ENCODE measurements around the gene CFAP43. TPM values are rescaled to one million over a fixed set of nuclear protein-coding genes. Genes with fewer than 3 reads are reported as not detected.
"Not testable (repeated sequence)": the region's sequence is repeated elsewhere in the genome, so short reads cannot be mapped to it uniquely, and the experiment has no call there.

CFAP43 gene
- total RNA-seq, 4 donors from 2014 or later: not detected

DNA sequence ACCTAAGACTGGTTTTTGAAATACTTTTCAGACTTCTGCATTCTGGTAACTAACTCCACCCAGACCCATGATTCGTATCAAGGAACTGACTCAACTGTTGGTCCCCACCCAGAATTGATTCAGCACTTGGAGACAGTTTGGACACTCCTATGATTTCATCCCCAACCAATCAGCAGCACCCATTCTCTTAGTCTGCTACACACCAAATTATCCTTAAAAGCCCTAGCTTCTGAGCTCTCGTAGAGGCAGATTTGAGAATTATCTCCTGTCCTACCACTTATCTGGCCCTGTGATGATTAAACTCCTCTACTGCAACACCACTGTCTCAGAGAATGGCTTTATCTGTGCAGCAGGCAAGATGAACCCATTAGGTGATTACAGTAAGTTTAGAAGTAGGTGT, 14.8 kb upstream of the CFAP43 start:
- DNase-seq (no peak), ATAC-seq (no peak)
- Histone ChIP-seq H3K4me3 (no peak overlapping the region), H3K27ac (no peak overlapping the region), H3K9me3 (no peaks in the 10 kb centered on the region), H3K27me3 (peaks cover 0 to 6% (median 0%) of the 10 kb centered on the region in 3 donors), H3K36me3 (no peaks in the 10 kb centered on the region), H3K4me1 (no peaks in the 10 kb centered on the region)
- no peak for TF ChIP-seq POLR2A (IDR thresholded peaks at IDR 0.05)
- no peak for TF ChIP-seq CTCF (IDR thresholded peaks at IDR 0.05 in 4 of 5, conservative IDR thresholded peaks at IDR 0.05 in 1 of 5)
- intact Hi-C loops (cut with DNase I; ENCODE audit: low total_unique reads): no loop called here
- in situ Hi-C loops (cut with MboI; ENCODE audit: low sequenced_read_pairs in 4 of 4): no loop called here

- no peak for TF ChIP-seq POLR2A (IDR thresholded peaks at IDR 0.05)
- TF ChIP-seq CTCF (IDR thresholded peaks at IDR 0.05 in 4 of 5, conservative IDR thresholded peaks at IDR 0.05 in 1 of 5): no peak
- Histone ChIP-seq H3K4me3 (no peak overlapping the region), H3K9me3 (no peaks in the 10 kb centered on the region), H3K36me3 (no peaks in the 10 kb centered on the region), H3K27ac (no peak overlapping the region), H3K4me1 (no peaks in the 10 kb centered on the region), H3K27me3 (peaks cover 0 to 6% (median 0%) of the 10 kb centered on the region in 3 donors)
- in situ Hi-C loops (cut with MboI; ENCODE audit: low sequenced_read_pairs in 4 of 4) (no loop called here), intact Hi-C loops (cut with DNase I; ENCODE audit: low total_unique reads) (no loop called here)
- ATAC-seq (no peak), DNase-seq (no peak)
Measured at GRCh38 chr10:104245066-104245632, 13.0 kb upstream of the CFAP43 start.

DNA sequence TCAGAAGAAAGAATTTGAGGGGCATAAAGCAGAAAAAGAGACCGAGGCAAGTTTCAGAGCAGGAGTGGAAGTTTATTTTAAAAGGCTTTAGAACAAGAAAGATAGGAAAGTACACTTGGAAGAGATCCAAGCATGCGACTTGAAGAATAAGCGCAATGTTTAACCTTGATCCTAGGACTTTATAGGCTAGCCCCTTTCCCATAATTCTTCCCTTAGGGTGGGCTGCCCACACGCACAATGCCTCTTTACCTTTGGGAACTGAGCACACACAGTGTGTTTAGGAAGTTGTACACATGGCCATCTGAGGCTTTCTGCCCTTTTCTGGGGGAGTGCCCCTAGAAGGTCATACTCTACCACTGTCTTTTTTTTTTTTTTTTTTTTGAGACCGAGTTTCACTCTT, 11.3 kb upstream of the CFAP43 start:
- in situ Hi-C loops (cut with MboI; ENCODE audit: low sequenced_read_pairs in 4 of 4) (no loop called here), intact Hi-C loops (cut with DNase I; ENCODE audit: low total_unique reads) (no loop called here)
- Histone ChIP-seq H3K9me3 (no peaks in the 10 kb centered on the region), H3K4me3 (no peak overlapping the region), H3K36me3 (no peaks in the 10 kb centered on the region), H3K4me1 (no peaks in the 10 kb centered on the region), H3K27ac (no peak overlapping the region), H3K27me3 (peaks cover 0 to 6% (median 0%) of the 10 kb centered on the region in 3 donors)
- TF ChIP-seq CTCF (IDR thresholded peaks at IDR 0.05 in 4 of 5, conservative IDR thresholded peaks at IDR 0.05 in 1 of 5) (no peak), POLR2A (IDR thresholded peaks at IDR 0.05) (no peak)
- DNase-seq (no peak), ATAC-seq (no peak)

DNA sequence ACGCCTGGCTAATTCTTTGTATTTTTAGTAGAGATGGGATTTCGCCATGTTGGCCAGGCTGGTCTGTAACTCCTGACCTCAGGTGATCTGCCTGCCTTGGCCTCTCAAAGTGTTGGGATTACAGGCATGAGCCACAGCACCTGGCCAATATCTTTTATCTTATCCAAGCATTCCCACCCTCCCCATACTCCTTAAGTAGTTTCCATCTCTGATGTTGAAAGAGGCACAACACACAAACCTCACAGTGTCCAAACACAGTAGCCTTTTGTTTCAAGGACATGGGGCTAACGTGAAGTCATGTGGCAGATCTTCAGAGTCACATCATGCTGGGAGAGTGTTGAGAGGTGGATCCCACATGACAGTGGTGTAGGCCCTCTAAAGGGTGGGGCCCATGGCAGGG, 10.8 kb upstream of the CFAP43 start:
- H3K36me3 ChIP-seq; H3K4me3 ChIP-seq; H3K27me3 ChIP-seq; in situ Hi-C loops (cut with MboI; ENCODE audit: low sequenced_read_pairs in 4 of 4); H3K4me1 ChIP-seq; DNase-seq; H3K9me3 ChIP-seq; ATAC-seq; intact Hi-C loops (cut with DNase I; ENCODE audit: low total_unique reads); H3K27ac ChIP-seq: not testable (repeated sequence)

DNA sequence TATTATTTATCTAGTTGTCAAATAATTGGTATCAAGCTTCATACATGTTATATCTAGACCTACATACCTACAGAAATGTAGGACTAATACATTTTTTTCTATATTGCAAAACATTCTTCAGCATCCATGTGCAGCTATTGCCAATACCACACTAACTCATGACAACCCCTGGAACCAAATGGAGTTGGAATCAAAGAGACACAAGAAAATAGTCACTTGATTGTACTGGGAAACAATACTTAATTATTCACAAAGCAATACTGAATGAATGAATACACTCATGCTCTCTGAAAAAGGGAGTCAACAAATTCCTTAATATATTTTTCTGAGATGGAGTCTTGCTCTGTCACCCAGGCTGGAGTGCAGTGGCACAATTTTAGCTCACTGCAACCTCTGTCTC, 10.4 kb upstream of the CFAP43 start:
- no peaks in the 10 kb centered on the region for H3K9me3 ChIP-seq
- no peak overlapping the region for H3K4me3 ChIP-seq
- no peak for DNase-seq
- intact Hi-C loops (cut with DNase I; ENCODE audit: low total_unique reads): no loop called here
- no peaks in the 10 kb centered on the region for H3K4me1 ChIP-seq
- peaks cover 0 to 5% (median 0%) of the 10 kb centered on the region in 3 donors for H3K27me3 ChIP-seq
- no peaks in the 10 kb centered on the region for H3K36me3 ChIP-seq
- TF ChIP-seq CTCF (IDR thresholded peaks at IDR 0.05 in 4 of 5, conservative IDR thresholded peaks at IDR 0.05 in 1 of 5): no peak
- TF ChIP-seq POLR2A (IDR thresholded peaks at IDR 0.05): no peak
- no peak overlapping the region for H3K27ac ChIP-seq
- in situ Hi-C loops (cut with MboI; ENCODE audit: low sequenced_read_pairs in 4 of 4): no loop called here
- ATAC-seq: no peak

All from gastrocnemius medialis (tissue), 4 donors.